ENCODE measurements around the gene ABHD3. TPM values are rescaled to one million over a fixed set of nuclear protein-coding genes. Genes with fewer than 3 reads are reported as not detected.

Gene ABHD3, protein sequence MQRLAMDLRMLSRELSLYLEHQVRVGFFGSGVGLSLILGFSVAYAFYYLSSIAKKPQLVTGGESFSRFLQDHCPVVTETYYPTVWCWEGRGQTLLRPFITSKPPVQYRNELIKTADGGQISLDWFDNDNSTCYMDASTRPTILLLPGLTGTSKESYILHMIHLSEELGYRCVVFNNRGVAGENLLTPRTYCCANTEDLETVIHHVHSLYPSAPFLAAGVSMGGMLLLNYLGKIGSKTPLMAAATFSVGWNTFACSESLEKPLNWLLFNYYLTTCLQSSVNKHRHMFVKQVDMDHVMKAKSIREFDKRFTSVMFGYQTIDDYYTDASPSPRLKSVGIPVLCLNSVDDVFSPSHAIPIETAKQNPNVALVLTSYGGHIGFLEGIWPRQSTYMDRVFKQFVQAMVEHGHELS
- 7.7 and 8.8 TPM in 2 replicates for total RNA-seq

DNA sequence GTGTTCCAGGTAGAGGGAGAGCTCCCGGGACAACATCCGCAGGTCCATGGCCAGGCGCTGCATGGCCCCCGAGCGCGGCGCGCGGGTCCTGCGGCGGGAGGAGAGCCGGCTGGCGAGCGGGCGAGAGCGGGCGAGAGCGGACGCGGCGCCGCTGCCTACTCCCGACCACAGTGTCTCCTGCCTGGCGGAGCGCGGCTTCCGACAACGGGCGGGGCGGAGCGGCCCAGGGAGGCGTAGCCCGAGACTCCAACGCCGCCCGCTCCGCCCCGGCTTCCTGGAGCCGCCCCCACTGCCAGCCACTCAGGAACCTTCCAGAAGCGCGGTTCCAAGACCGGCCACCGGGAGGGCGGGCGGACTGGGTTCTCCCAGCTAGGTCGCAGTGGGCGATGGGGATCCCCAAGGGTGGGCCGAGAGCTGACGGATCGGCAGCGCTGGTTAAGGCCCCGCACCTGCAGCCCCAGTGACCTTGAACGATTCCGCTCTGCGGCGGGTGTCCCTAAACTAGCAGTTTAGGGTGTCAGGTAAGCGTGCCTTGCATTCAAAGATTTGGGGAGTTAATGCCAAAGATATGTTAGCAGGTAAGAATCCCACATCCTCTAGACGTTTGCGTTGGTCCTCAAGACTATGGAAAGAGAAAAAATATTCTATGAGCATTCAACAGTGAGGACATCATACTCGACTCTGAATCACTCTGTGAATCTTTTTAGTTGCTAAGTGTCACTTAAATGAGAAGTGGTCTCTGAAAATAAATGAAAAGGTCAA is at the start of gene ABHD3:
Gene ABHD3 (minus strand): TSS at position 172 of the 762 bp plus-strand sequence. CDS start 109 bp downstream, at position 63.

DNA sequence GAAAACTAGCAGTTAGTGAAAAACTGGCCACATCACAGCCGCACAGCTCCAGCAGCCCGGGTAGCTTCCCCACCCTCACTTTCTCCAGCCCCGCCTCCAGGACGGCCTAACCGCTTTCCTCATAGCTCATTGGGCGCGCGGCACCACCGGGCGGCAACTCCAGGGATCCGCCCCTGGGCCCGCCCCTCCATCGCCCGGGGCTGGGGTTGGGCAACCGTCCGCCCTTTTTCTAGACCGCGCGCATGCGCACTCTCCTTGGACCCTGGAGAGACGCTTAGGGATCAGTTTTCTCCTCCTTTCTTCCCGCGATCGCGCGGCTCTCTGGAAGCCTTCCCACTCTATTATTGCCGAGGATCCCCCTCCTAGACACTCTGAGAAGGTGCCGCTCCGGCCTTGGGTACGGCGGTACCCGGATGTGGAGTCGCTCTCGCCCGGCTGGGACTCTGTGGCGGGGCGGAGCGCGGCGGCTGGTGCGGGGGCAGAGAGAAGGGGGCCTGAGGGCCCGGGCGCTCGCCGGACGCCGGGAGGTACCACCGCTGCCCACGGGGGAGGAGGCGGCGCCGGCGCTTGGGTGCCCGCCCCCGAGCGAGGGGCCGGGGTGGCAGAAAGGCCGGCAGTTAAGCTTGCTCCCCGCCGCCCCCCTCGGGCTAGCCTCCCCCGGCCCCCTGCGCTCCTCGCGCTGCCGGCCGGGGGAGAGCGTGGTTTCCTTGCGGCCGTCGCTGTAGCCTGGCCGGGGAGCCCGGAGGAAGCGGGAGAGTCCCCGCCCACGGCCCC is 36.2 kb upstream of the ABHD3 start, which contains the start of gene MIB1:
Gene MIB1 (plus strand): TSS at position 255 of the 774 bp plus-strand sequence. CDS start 792 bp downstream, outside the sequence.

DNA sequence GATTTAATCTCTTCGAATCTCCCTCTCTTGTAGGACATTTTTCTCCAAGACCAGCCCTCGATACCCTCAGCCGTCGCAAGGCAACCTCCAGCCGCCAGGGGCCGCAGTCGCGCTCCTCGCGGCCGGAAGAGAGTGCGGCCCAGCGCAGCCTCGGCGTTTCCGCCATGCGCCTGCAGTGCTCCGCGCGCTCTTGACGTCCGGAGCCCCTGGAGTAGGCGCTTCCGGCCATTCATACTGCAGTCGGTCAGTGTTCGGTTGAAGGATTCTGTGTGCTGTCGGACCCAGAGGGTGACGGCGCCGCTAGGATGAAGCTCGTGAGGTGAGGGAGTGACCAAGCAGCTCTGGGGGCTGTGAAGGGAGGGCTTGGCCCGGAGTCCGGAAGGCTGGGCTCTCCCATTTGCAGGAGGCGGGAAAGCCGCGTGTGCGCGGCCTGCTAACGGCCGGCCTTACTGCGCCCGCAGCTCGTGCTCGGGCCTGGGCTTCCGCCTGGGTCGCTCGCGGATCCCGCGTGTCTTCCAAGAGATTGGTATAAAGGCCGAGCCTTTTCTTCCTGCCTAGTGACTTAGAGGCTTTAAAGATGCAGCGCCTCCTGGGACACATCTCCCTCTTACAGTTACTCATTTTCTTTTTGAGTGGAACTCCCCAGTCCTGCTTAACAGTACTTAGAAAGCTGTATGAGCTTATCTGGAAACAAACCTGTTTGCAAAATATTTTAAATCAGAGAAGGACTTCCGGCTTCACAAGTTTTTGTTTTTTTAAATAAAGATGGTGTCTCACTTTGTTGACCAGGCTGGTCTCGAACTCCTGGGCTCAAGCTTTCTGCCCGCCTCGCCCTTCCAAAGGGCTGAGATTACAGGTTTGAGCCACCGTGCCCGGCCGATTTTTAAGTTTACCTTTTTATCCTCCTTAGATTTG is 92.2 kb downstream of the ABHD3 start, which contains the start of gene SNRPD1:
Gene SNRPD1 (plus strand): TSS at position 190 of the 915 bp plus-strand sequence. CDS start 116 bp downstream, at position 306.

Other genes starting within 250 kb of the ABHD3 start
- gene ESCO1, start 104.1 kb downstream of the ABHD3 start, total RNA-seq = 9.4 and 10.0 TPM in 2 replicates
- 13.7 and 36.9 TPM in 2 replicates for gene SNRPD1, start 92.5 kb downstream of the ABHD3 start, total RNA-seq
- gene MIB1, start 36.0 kb upstream of the ABHD3 start, total RNA-seq = 19.2 and 28.3 TPM in 2 replicates